ENCODE results near the gene CCDC74A. TPM values are rescaled to one million over a fixed set of nuclear protein-coding genes. Genes with fewer than 3 reads are reported as not detected.
"Not testable (repeated sequence)": the region's sequence is repeated elsewhere in the genome, so short reads cannot be mapped to it uniquely, and the experiment has no call there.

CCDC74A gene
- total RNA-seq, 1 experiment from 2014 or later = 7.8 TPM

DNA sequence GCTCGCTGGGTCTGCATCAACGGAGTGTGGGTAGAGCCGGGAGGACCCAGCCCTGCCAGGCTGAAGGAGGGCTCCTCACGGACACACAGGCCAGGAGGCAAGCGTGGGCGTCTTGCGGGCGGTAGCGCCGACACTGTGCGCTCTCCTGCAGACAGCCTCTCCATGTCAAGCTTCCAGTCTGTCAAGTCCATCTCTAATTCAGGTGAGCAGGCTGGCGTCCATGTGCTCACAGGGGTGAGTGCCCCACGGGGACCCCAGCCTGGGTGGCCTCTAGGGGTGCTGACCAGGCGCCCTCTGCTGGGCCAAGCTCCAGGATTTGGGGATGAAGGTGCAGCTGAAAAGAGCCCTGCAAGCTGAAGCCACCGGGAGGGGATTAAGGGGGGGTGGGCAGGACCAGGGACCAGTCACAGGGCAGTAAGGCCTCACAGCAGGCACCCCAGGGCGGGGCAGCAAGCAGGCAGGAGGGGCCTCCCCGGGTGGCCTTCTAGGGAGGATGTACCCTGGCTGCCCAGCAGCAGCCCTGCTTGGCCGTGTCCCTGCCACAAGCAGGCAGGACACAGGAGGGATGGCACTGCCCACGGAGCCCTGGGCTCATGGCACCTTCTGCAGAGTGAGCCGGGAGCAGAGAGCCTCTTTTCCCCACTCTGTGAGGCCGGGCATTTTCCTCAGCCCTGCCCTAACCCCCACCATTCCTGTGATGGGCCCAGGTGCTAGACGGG, 3.1 kb downstream of the CCDC74A start:
- DNase-seq; H2AFZ ChIP-seq (ENCODE audit: low read length); H3K4me3 ChIP-seq (ENCODE audit: low read length); H3K9ac ChIP-seq (ENCODE audit: low read length); H3K27ac ChIP-seq (ENCODE audit: low read length); H3K27me3 ChIP-seq (ENCODE audit: low read length); H4K20me1 ChIP-seq (ENCODE audit: insufficient read depth, low read depth, low read length); H3K9me3 ChIP-seq (ENCODE audit: low read length); H3K79me2 ChIP-seq (ENCODE audit: low read length); H3K36me3 ChIP-seq (ENCODE audit: insufficient read depth, low read length); H3K9me2 ChIP-seq (replicated peaks; ENCODE audit: insufficient read depth, low read length); H3K4me2 ChIP-seq (ENCODE audit: low read depth, low read length, poor library complexity, severe bottlenecking); H3K4me1 ChIP-seq (ENCODE audit: low read length): not testable (repeated sequence)

- not testable (repeated sequence) for H3K27ac ChIP-seq (ENCODE audit: low read length); DNase-seq; H3K4me2 ChIP-seq (ENCODE audit: low read depth, low read length, poor library complexity, severe bottlenecking)
These were observed 4.0 kb downstream of the CCDC74A start for GRCh38 chr2:131531547-131532185.

GRCh38 chr2:131532723-131533608, 5.3 kb downstream of the CCDC74A start:
- H4K20me1 ChIP-seq (ENCODE audit: insufficient read depth, low read depth, low read length); H3K4me1 ChIP-seq (ENCODE audit: low read length); H3K27ac ChIP-seq (ENCODE audit: low read length); H2AFZ ChIP-seq (ENCODE audit: low read length); H3K9me2 ChIP-seq (replicated peaks; ENCODE audit: insufficient read depth, low read length); H3K27me3 ChIP-seq (ENCODE audit: low read length); H3K9ac ChIP-seq (ENCODE audit: low read length); H3K9me3 ChIP-seq (ENCODE audit: low read length); H3K79me2 ChIP-seq (ENCODE audit: low read length); H3K4me2 ChIP-seq (ENCODE audit: low read depth, low read length, poor library complexity, severe bottlenecking); H3K4me3 ChIP-seq (ENCODE audit: low read length); DNase-seq; H3K36me3 ChIP-seq (ENCODE audit: insufficient read depth, low read length): not testable (repeated sequence)

More at GRCh38 chr2:131531547-131532185, 4.0 kb downstream of the CCDC74A start:
- not testable (repeated sequence) for H3K9me3 ChIP-seq (ENCODE audit: low read length); H3K27me3 ChIP-seq (ENCODE audit: low read length); H3K9me2 ChIP-seq (replicated peaks; ENCODE audit: insufficient read depth, low read length); H3K9ac ChIP-seq (ENCODE audit: low read length); H3K4me3 ChIP-seq (ENCODE audit: low read length); H3K79me2 ChIP-seq (ENCODE audit: low read length); H3K4me1 ChIP-seq (ENCODE audit: low read length); H2AFZ ChIP-seq (ENCODE audit: low read length); H3K36me3 ChIP-seq (ENCODE audit: insufficient read depth, low read length); H4K20me1 ChIP-seq (ENCODE audit: insufficient read depth, low read depth, low read length)

DNA sequence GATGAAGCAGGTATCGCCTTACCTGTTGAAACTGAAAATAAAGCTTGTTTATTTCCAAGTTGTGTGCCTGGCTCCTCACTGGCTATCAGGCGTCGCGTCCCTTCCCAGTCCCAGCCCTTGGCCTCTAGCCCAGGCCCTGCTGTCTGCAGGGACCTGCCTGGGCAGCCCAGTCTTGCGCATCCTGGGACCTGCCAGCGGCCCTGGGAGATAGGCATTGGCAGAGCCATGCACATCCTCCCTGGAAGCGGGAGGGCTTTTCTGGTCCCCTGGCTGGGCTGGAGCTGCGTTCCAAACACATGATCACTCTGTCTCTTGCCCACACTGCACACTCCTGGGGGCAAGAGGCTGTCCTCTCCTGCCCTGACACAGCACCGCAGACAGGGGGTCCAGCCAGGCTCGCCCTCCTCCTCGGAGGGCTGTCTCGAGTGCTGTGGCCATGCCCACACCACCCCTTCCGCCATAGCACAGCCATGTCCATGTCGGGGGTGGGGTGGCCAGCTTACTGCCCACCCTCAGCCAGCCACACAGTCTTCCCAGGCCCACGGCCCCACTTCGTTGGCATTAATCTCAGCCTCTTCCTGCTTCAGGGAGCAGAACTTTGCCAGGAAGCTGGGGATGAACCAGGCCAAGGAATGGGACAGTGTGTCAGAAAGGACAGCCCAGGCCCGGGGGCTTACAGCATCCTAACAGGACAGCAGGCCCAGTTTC, 6.1 kb downstream of the CCDC74A start:
- not testable (repeated sequence) for H4K20me1 ChIP-seq (ENCODE audit: insufficient read depth, low read depth, low read length); H3K4me2 ChIP-seq (ENCODE audit: low read depth, low read length, poor library complexity, severe bottlenecking); H2AFZ ChIP-seq (ENCODE audit: low read length); H3K9ac ChIP-seq (ENCODE audit: low read length); H3K9me2 ChIP-seq (replicated peaks; ENCODE audit: insufficient read depth, low read length); H3K79me2 ChIP-seq (ENCODE audit: low read length); H3K4me1 ChIP-seq (ENCODE audit: low read length); H3K4me3 ChIP-seq (ENCODE audit: low read length); H3K27me3 ChIP-seq (ENCODE audit: low read length); DNase-seq; H3K27ac ChIP-seq (ENCODE audit: low read length); H3K9me3 ChIP-seq (ENCODE audit: low read length); H3K36me3 ChIP-seq (ENCODE audit: insufficient read depth, low read length)

GRCh38 chr2:131534317-131534672, 6.6 kb downstream of the CCDC74A start:
- not testable (repeated sequence) for H3K36me3 ChIP-seq (ENCODE audit: insufficient read depth, low read length); H3K4me1 ChIP-seq (ENCODE audit: low read length); H3K4me3 ChIP-seq (ENCODE audit: low read length); H3K9me3 ChIP-seq (ENCODE audit: low read length); H3K79me2 ChIP-seq (ENCODE audit: low read length); H2AFZ ChIP-seq (ENCODE audit: low read length); H3K9ac ChIP-seq (ENCODE audit: low read length); H3K4me2 ChIP-seq (ENCODE audit: low read depth, low read length, poor library complexity, severe bottlenecking); H4K20me1 ChIP-seq (ENCODE audit: insufficient read depth, low read depth, low read length); H3K9me2 ChIP-seq (replicated peaks; ENCODE audit: insufficient read depth, low read length); H3K27me3 ChIP-seq (ENCODE audit: low read length); DNase-seq; H3K27ac ChIP-seq (ENCODE audit: low read length)

GRCh38 chr2:131534965-131535364, 7.3 kb downstream of the CCDC74A start:
- DNase-seq; H3K4me3 ChIP-seq (ENCODE audit: low read length); H3K27ac ChIP-seq (ENCODE audit: low read length); H4K20me1 ChIP-seq (ENCODE audit: insufficient read depth, low read depth, low read length); H3K36me3 ChIP-seq (ENCODE audit: insufficient read depth, low read length); H3K4me2 ChIP-seq (ENCODE audit: low read depth, low read length, poor library complexity, severe bottlenecking); H3K79me2 ChIP-seq (ENCODE audit: low read length); H3K9ac ChIP-seq (ENCODE audit: low read length); H3K27me3 ChIP-seq (ENCODE audit: low read length); H3K9me2 ChIP-seq (replicated peaks; ENCODE audit: insufficient read depth, low read length); H2AFZ ChIP-seq (ENCODE audit: low read length); H3K4me1 ChIP-seq (ENCODE audit: low read length); H3K9me3 ChIP-seq (ENCODE audit: low read length): not testable (repeated sequence)

GRCh38 chr2:131535526-131535925, 7.8 kb downstream of the CCDC74A start:
- H2AFZ ChIP-seq (ENCODE audit: low read length) = no peak overlapping the region
- no peak overlapping the region for H3K9ac ChIP-seq (ENCODE audit: low read length)
- no peaks in the 10 kb centered on the region for H3K79me2 ChIP-seq (ENCODE audit: low read length)
- H3K9me3 ChIP-seq (ENCODE audit: low read length) = no peaks in the 10 kb centered on the region
- no peak overlapping the region for H3K27ac ChIP-seq (ENCODE audit: low read length)
- H3K4me1 ChIP-seq (ENCODE audit: low read length) = no peaks in the 10 kb centered on the region
- no peaks in the 10 kb centered on the region for H3K36me3 ChIP-seq (ENCODE audit: insufficient read depth, low read length)
- DNase-seq = no peak
- H3K4me3 ChIP-seq (ENCODE audit: low read length) = no peak overlapping the region
- no peaks in the 10 kb centered on the region for H4K20me1 ChIP-seq (ENCODE audit: insufficient read depth, low read depth, low read length)
- no peaks in the 10 kb centered on the region for H3K27me3 ChIP-seq (ENCODE audit: low read length)
- no peaks in the 10 kb centered on the region for H3K9me2 ChIP-seq (replicated peaks; ENCODE audit: insufficient read depth, low read length)
- H3K4me2 ChIP-seq (ENCODE audit: low read depth, low read length, poor library complexity, severe bottlenecking) = no peak overlapping the region

Data from Karpas-422 (cell line).